NOMO-1 treated with DMSO at 0.1 percent for 48 hours (cell line): ENCODE data around the gene BORCS6.

Experiments
- DNase-seq: peaks from one replicate; lab custom pipeline; 2025; ENCODE audit not compliant: unreplicated experiment; lab: John Stamatoyannopoulos, UW

Gene BORCS6

DNA sequence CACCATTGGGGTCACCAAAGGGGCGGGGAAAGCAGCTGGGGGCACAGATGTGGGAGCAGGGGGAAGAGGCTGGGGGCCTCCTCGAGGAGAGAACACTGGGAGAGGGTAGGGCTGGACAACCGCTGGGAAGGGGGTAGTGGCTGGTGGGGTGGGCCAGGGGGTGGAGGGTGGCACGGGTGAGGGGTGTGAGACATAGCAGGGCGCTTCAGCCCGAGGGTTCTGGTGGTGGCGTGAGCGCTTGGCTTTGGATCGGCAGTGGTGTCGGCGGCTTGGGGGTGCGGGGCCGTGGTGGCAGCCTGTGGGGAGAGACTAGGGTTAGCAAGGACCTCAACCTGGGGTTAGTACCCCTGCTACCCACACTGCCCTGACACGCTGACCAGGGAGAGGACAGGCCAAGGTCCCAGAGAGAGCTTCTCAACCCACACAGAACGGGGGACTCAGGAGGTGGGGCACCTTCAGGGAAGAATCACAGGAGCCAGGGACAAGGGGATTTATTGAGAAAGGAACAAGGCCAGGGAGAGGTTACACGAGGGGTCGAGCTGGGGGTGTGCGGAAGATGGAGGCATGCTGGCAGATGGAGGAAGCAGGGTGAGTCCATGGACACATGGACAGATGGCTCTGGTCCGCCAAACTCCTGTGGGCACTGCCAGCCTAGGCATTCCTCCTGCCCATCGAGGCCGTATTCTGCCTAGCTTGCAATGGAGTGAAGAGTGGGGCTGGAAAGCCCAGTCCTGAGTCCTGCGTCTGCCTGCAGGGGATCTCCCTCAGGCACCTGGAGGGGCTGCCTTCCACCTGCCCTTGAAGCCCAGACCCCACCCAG is 46.2 kb downstream of the BORCS6 start:
- no peak for DNase-seq

DNA sequence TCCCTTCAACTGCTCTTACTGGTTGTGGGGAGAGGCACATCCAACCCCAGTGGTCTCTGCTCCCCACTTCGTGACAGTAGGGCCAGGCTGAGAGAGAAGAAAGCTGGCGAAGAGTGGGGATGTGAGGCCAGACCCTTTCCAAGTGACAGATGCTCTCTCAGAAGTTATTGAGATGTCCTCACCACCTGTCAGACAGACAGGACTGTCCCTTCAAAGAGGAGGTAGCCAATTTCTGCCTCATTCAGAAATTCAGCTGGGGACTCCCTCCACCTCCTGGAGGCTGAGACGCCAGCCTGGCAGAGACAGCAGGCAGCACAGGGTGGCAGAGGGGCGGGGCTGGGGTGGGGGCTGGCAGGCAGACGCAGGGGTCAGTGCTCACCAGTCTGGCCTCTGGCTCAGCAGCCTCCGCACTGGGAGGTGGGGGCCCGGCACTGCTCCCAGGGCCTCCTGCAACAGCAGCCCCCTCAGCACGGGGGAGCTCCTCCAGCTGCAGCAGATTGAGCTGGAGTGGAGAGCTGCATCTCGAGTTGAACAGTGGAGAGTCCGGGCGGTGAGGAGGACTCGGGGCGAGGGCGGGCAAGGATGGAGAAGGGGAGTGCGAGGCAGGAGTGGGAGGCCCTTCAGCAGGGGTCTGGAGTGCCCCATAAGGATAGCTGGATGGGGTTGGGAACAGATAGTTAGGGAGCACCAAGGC is 46.9 kb downstream of the BORCS6 start:
- no peak for DNase-seq

DNA sequence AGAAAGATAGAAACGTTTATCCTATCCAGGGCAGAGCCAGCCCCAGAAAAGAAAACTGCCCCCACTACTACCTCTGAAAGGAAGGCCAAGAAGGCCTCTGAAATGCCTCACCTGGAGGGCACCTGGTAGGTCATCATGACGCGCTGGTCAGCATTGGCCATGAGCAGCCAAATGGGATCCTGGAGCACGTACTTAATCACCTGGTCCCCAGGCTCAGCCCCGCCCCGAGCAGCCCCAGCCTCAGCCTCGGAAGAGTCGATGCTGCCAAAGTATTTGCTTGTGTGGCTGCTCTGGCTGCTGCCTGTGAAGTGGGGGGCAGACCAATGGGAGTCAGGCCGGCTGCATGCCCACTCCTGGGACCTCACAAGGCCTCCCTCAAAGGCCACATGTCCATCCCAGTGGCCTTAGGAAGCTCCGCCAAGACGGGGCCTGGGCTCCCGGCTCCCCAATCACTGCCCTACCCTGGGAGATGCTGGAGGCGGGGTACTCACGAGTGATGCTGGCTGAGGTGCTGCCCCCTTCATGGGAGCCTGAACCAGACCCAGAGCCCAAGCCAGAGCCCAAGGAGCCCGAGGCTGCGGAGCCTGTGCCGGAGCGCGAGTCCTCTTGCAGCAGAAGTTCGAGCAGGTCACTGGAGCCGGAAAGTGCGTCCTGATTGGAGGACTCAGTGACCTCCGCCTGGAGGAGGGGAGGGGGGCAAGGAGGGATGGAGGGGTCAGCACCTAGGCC is 47.7 kb downstream of the BORCS6 start:
- no peak for DNase-seq

DNA sequence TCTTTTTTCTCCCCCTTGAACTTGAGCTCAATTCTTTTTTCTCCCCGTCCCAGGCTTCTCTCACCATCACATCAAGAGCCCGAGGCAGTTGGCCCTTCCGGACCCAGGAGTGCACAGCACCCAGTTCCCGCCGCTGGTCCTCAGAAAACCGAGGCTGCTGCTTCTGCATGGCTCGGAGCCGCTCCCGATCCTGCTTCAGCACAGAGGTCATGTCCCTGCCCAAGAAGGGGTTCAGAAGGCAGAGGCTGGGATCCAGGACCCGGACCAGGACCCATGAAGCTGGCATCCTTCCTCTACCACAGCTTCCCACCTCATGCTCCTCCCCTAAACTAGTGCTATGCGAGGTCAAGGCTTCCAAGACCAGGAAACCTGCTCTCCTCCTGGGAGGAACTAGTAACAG is 48.2 kb downstream of the BORCS6 start:
- no peak for DNase-seq

DNA sequence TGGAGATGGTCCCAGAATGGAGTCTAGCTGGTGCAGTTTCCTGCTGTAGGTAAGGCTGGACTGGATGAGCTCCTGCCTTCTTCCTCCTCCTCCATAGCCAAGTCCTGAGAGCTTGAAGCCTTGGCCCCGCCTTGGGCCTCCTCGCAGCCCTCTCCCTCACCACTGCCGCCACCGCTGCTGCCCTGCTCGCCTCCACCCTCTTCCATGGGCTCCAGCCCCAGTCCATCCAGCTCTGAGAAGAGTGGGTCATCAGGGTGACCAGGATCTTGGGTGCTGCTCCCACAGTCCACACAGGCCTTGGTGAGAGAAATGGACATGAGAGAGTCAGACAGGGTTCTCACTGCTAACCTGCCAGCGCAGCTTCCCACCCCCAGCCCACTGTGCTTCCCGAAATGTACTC is 48.9 kb downstream of the BORCS6 start:
- no peak for DNase-seq

DNA sequence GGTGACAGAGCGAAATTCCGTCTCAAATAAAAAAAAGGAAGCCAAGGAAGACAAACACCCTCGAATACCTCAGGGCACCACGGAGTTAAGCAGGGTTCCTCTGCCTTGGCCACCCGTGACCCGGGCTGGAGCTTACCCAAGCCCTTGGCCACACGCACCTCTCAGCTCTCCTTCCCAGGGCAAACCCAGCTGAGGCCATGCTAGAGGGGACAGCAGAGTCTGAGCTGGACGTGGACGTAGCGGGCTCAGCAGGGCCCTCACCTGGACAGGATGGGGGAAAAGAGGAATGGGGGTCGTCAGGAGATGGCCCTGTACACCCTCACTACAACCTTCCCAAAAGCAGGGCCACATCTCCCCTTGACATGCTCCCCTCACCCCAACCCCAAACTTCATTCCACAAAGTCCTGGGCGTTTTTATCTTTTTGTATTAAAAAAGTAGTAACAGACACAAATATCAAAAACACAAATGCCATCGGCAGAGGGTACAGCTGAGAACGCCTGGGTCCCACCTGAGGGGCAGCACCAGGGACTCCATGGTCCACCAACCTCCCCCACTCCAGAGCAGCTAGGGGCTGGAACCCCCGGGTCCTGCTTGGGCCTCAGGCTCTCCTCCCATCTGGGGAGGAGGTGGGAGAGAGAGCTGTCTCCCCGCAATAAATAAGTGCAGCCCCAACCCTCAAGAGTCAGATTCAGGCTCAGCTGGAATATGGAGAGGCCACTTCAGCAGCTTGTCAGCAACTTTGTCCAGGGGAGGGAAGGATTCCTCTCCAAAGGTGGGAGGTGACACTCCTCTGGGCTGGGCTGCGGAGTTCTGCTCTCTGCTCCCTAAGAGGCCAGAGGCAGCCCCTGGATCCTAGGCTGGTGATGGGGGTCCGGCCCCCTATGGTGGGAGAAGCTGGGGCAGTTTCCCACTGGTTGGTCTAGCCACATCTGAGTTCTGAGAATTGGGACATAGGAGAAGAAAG is 49.6 kb downstream of the BORCS6 start:
- no peak for DNase-seq

DNA sequence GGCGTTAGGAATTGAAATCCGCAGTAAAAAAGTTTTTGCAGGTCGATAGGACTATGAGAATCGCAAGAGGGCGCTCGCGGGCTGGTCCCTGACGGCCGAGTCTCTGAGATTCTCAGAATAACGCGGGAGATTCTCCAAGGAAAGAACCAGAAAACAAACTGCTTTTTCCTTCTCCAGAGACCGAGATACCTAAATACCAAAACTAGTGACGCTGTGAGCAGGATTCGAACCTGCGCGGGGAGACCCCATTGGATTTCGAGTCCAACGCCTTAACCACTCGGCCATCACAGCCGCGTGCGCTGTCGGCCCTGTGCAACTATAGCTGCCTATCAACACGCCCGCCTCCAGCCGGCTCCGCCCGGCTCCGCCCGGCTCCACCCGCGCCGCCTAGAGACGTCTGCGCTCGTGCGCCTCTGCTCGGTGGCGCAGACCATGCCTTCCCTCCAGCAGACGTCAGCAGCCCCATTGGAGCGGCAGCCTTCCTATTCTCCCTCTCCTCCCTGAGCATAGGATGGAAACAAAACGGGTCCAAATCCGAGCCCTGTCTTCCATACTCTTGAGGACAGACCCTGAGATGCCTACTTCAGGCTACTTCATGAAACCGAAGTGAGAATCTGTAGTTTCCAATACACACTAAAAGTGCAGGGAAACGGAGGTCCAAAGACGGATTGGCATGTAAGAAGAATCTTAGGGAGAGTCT is 51.2 kb downstream of the BORCS6 start:
- DNase-seq = peak; percentile 95

DNA sequence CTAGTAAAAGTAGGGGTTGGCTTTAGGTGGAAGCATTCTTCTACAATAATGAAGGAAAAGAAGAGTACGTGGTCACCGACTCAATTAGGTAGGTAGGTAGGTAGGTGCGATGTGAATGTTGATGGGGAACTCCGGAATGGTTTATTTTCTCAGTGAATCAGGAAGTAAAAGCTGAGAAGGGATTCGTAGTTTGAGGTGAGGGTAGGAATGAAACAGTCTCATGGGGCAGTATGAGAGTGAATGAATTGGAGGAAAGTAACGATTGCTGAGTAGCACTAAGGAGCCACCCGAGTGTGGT is 51.7 kb downstream of the BORCS6 start:
- DNase-seq = no peak
